Measurements from ENCODE around the gene SPAG8.

The SPAG8 gene

DNA sequence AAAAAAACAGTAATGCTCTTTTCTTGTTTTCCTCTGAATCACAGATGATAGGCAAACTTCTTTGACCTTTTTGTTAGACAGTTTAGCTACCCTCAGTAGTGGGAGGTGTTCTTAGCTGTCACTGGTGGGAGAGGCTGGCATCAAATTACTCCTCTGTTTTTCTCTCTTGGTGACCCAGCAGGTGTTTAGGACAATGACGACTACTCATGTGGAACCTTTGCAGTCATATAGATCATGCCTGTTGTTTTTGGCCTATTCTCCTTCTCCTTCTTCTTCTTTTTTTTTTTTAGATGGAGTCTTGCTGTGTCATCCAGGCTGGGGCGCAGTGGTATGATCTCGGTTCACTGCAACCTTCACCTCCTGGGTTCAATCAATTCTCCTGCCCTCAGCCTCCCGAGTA lies 36.0 kb downstream of the SPAG8 start:
- no peak for DNase-seq (ENCODE audit: low read depth in 2 of 2, low spot score in 1 of 2)

DNA sequence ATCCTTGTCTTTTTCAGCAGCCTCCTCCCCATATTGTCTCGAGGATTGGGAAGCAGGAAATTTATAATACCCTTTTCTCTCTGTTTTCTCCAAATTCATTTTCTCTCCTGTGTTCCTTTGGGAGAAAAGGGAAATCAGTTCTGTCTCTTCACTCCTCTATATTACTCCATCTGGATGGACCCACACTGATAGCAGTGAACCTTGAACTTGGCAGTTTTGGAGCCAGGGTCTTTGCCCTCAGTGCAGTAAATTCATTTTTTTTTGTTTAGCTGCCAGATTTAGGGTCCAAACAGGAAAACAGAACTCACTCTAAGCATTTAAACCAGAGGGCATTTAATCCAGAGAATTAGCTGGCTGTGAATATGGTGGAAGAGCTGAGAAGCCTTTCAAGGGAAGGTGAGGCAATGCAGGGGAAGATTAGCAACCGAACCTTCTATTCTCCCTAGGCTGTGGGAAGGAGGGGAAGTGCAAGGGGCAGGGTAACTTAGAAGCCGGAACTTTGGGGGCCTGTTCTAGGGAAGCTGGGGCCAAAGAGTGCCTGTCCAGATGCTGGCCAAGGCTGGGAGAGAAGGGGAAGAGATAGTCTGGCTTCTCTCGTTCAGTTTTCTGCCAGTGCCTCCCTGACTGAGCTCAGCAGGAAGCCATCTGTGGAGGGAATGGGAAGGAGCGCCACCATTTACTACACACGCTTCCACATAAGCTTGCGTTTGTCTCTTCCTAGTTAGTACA lies 37.0 kb downstream of the SPAG8 start:
- DNase-seq (ENCODE audit: low read depth in 2 of 2, low spot score in 1 of 2): no peak

GRCh38 chr9:35771943-35772342 lies 40.1 kb downstream of the SPAG8 start:
- no peak for DNase-seq (ENCODE audit: low read depth in 2 of 2, low spot score in 1 of 2)

DNA sequence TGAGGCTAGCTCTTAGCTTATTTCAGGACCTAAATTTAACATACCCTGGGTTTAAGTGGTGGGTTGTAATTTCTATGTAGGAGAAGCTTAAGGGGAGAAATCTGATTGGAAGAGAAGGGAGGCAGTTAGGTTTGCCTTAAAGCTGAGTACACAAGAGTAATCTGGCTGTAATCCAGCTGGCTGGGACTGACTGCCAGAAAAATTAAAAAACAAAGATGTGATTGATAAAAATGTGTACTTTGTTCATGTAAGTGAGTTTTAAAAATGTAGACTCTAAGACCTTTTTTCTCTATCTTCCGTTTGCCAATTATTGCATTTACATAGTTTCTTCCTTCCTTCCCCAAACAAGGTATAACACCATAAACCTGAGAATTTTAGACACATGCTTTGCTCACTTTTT lies 40.5 kb downstream of the SPAG8 start:
- no peak for DNase-seq (ENCODE audit: low read depth in 2 of 2, low spot score in 1 of 2)

GRCh38 chr9:35771075-35771433 lies 41.0 kb downstream of the SPAG8 start:
- no peak for DNase-seq (ENCODE audit: low read depth in 2 of 2, low spot score in 1 of 2)

DNA sequence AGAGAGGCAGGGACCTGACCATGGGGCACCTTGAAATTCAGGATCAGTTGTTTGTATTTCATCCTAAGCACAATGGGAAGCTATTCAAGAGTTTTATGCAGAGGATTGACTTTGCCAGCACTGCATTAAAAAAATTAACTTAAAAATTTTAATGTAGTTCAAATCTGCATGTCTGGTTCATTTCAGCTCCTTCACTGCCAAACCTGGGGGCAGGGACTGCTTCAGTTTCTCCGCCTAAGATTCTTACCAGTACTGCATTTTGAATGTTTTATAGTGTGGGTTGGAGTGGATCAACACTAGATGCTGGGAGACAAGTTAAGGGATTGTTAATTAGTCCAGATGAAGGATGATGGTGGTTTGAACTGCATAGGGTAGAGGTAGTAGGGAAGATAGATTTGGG lies 42.3 kb downstream of the SPAG8 start:
- DNase-seq (ENCODE audit: low read depth in 2 of 2, low spot score in 1 of 2): no peak

- no peak for DNase-seq (ENCODE audit: low read depth in 2 of 2, low spot score in 1 of 2)
Observed at GRCh38 chr9:35767458-35767857, 44.6 kb downstream of the SPAG8 start.

GRCh38 chr9:35766997-35767396 lies 45.1 kb downstream of the SPAG8 start:
- DNase-seq (ENCODE audit: low read depth in 2 of 2, low spot score in 1 of 2): no peak

- DNase-seq (ENCODE audit: low read depth in 2 of 2, low spot score in 1 of 2): no peak
Observed at GRCh38 chr9:35763803-35764202, 48.3 kb downstream of the SPAG8 start.

DNA sequence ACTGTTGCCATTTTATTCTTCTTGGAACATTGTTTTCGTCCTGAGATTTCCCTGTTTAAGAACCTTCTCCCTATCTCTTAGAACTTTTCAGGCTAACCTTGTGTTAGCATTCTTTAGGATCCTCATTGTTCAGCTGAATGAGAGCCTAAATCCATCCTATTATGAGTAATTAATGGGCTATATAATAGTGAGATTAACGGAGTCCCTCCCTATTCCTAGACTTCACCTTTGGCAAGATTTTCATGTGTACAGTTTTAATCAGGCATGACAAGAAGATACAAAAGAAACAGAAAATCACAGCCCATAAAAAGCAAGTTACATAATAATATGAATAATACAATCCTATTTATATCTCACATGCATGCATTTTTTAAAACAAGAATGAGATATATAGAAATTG lies 48.9 kb downstream of the SPAG8 start:
- DNase-seq (ENCODE audit: low read depth in 2 of 2, low spot score in 1 of 2): no peak

- no peak for DNase-seq (ENCODE audit: low read depth in 2 of 2, low spot score in 1 of 2)
Observed at GRCh38 chr9:35760651-35761050, 51.4 kb downstream of the SPAG8 start.

DNA sequence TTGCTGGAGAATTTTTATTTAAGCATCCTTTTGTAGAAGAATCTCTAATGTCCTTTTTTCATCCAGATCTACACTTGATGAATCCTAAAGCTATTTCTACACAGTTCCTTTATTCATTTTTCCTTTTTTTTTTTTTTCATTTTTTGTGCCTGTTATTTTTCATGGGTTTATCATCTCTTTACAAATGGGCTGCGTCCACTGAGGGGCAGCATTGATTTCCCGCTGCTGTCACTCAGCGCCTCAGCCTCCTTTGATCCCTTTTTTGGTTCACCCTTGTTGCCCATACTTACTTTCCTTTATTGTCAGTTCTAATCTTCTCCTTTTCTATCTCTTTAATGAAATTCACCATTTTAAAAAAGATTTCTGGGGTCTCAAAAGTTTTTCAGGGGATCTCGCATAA lies 52.3 kb downstream of the SPAG8 start:
- DNase-seq (ENCODE audit: low read depth in 2 of 2, low spot score in 1 of 2): no peak

Measured in stimulated activated CD8-positive, alpha-beta memory T cell treated with anti-CD3 and anti-CD28 coated beads, Interleukin-4, amount 100 ng/mL, for 4 hours (primary cell).